ENCODE data around the gene PCGF2.

The PCGF2 gene

GRCh38 chr17:38705523-38705802 is 42.7 kb downstream of the PCGF2 start:
- CTCF ChIA-PET, result interaction anchor here (1.5 kb wide), 1 partner anchor 18 kb away, joined by 4 read pairs; no protein-coding TSS in a partner anchor
- DNase-seq (ENCODE audit: low read depth, low spot score), result no peak
- POLR2A ChIA-PET, result no interaction called here
- H3K4me3 ChIP-seq (ENCODE audit: low read depth, low read length), result peak overlapping the region; percentile 76
- no peak for TF ChIP-seq CTCF (IDR thresholded peaks at IDR 0.05; ENCODE audit: insufficient read depth, low read length, missing control alignments)

- DNase-seq (ENCODE audit: low read depth, low spot score), result no peak
- no peak for TF ChIP-seq CTCF (IDR thresholded peaks at IDR 0.05; ENCODE audit: insufficient read depth, low read length, missing control alignments)
- peak within 1 kb of the TSS; percentile 76 for H3K4me3 ChIP-seq (ENCODE audit: low read depth, low read length)
- POLR2A ChIA-PET, result no interaction called here
- CTCF ChIA-PET, result interaction anchor here (1.0 to 1.5 kb wide), 3 partner anchors 17 to 30 kb away, joined by 3 to 4 read pairs (median 3); no protein-coding TSS in a partner anchor
These were observed 43.3 kb downstream of the PCGF2 start, which contains the start of gene MLLT6 for GRCh38 chr17:38704606-38705522. TSS of gene MLLT6 (plus strand) at chr17:38705273. CDS start at chr17:38705633, 360 bp downstream.

GRCh38 chr17:38703742-38704605 is 44.2 kb downstream of the PCGF2 start:
- no peak for DNase-seq (ENCODE audit: low read depth, low spot score)
- POLR2A ChIA-PET, result no interaction called here
- CTCF ChIA-PET, result interaction anchor here (1.0 to 1.5 kb wide), 3 partner anchors 16 to 31 kb away, joined by 3 to 4 read pairs (median 3); no protein-coding TSS in a partner anchor
- H3K4me3 ChIP-seq (ENCODE audit: low read depth, low read length), result peak overlapping the region; percentile 76
- TF ChIP-seq CTCF (IDR thresholded peaks at IDR 0.05; ENCODE audit: insufficient read depth, low read length, missing control alignments), result no peak

GRCh38 chr17:38702916-38703741 is 45.0 kb downstream of the PCGF2 start:
- H3K4me3 ChIP-seq (ENCODE audit: low read depth, low read length), result peak overlapping the region; percentile 76
- ChIA-PET POLR2A (no interaction called here), CTCF (no interaction called here)
- no peak for TF ChIP-seq CTCF (IDR thresholded peaks at IDR 0.05; ENCODE audit: insufficient read depth, low read length, missing control alignments)
- DNase-seq (ENCODE audit: low read depth, low spot score), result no peak

- POLR2A ChIA-PET, result interaction anchor here (1.1 kb wide), 1 partner anchor 185 kb away, joined by 3 read pairs; no protein-coding TSS in a partner anchor
- no peak for TF ChIP-seq CTCF (IDR thresholded peaks at IDR 0.05; ENCODE audit: insufficient read depth, low read length, missing control alignments)
- no peak for DNase-seq (ENCODE audit: low read depth, low spot score)
- H3K4me3 ChIP-seq (ENCODE audit: low read depth, low read length), result peak overlapping the region; percentile 76
- CTCF ChIA-PET, result interaction anchor here (0.8 to 1.6 kb wide), 3 partner anchors 9 to 33 kb away, joined by 3 to 8 read pairs (median 3); partner anchors contain the start of gene EPOP
These were observed 45.8 kb downstream of the PCGF2 start for GRCh38 chr17:38702166-38702915.

Data from AG04449 (cell line).